Inflammatory macrophage treated with lipopolysaccharide for 1 hour (primary cell): ENCODE results near the gene RND1.
"Not testable (repeated sequence)": the region's sequence is repeated elsewhere in the genome, so short reads cannot be mapped to it uniquely, and the experiment has no call there.

Experiments
- DNase-seq, 2 donors: peaks; one replicate each; pipeline ENCODE4 v3.0.0-alpha.2; 2020 to 2022

Gene RND1

GRCh38 chr12:48866052-48866711, 512 bp upstream of the RND1 start:
- no peak for DNase-seq

DNA sequence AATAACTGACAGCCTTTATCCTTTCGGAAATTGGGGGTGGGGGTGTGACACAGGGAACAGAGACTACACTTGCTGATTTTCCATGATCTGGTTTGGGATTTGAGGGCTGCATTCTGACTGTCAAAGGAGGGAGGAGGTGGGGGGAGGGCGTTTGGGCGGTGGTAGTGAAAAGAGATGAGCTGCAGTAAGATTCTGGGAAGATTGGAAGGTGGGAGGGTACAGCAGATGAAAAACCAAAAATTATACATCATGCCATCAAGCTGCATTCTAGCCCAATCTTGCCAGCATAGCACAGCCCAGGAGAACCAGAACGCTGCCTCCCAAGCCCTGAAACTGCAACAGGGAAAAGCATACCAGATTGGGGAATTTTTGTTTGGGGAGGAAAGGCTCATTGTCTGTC, 2.4 kb downstream of the RND1 start:
- no peak for DNase-seq

DNA sequence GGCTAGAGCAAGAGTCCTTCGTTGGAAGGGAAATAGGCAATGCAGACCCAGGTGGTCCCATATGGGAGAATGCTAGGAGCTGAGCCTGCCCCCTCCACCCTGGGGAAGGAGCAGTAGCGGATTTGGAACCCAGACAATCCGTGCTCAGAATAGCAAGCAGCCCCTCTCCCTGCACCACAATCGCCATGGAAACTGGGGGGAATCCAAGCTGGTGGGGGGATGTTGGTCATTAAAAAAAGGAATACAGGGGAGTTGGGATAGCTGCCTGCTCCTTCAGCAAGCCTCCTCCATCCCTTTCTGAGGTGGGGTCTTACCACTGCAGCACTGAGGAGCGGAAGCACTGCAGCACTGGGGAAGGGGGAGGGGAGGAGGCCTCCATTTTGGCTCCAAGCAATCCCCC, 2.9 kb downstream of the RND1 start:
- no peak for DNase-seq

DNA sequence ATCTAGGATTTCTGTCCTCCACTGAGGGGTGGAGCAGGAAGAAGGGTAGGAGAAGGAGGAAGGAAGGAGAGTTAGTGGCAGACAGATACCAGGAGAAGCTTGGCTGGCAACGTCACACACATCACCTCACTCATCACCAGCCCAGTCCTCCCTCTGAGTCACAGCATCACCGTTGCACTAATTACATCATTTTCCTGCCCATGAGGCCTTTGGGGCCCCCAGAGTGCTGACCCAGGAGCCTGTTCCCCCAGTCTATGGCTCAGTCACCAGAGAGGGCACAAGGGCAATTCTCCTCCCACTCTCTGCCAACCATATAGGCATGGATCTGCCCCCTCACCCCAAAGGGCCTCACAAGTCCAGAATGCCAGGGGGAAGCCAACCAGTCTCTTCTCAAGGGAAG, 4.6 kb downstream of the RND1 start:
- no peak for DNase-seq

DNA sequence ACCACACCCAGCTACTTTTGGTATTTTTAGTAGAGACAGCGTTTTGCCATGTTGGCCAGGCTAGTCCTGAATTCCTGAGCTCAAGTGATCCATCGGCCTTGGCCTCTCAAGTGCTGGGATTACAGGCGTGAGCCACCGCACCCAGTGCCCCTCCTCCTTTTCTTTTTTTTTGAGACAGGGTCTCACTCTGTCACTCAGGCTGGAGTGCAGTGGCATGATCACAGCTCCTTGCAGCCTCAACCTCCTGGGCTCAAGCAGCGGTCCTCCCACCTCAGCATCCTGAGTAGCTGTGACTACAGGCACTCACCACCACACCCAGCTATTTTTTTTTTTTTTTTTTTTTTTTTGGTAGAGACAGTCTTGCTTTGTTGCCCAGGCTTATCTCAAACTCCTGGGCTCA, 5.4 kb downstream of the RND1 start:
- DNase-seq = not testable (repeated sequence)

GRCh38 chr12:48859607-48860006, 6.1 kb downstream of the RND1 start:
- no peak for DNase-seq

GRCh38 chr12:48858043-48858442, 7.6 kb downstream of the RND1 start:
- no peak for DNase-seq

DNA sequence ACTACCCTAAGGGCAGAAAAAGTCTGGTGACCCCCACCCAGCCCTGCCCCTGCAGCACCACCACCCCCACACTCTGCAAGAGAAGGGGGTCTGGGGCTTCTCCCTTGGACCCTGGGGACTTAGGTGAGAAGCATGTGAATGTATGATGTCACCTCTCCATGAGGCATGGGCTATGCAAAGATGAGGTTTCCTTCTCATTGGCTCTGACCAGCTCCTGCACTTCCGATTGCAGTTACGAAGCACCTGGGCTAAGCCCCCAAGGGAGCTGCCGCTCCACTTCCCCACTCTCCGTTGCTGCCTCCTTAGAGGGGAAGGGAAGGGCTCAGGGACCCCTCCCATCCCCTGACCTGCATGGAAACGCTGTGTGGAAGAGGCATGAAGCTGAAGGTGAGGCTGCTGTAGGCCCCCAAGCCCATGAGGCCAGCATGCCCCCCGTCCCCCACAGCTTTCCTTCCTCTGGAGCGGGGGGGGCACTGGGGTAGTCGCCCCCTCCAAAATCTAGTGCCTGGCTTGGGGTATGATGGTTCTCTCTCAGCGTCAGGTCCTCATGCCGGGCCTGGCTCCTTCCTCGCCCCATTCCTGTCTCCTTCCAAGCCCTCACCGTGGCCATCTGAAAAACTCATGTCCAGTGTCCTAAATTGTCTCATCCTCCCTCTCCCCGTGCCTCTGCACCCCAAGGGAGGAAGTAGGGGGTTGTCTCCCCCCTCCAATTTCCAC, 8.2 kb downstream of the RND1 start:
- DNase-seq = no peak

DNA sequence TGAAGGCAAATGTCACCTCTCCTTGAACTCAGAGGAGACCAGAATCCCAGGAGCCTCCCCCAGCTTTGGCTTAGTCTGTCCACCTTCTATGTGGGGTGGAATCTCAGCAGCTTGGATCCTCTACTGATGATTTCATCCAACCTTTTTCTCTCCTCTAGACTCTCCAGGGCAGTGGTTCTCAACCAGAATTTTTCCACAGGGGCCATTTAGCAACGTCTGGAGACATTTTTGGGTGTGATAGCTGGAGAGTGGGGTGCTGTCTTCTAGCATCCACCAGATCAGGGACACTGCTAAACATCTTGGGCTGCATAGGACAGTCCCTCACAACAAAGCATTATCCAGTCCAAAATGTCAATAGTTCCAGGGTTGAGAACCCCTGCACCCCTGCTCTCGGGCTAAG, 9.3 kb downstream of the RND1 start:
- no peak for DNase-seq

GRCh38 chr12:48854932-48855331, 10.7 kb downstream of the RND1 start:
- not testable (repeated sequence) for DNase-seq

GRCh38 chr12:48854488-48854887, 11.2 kb downstream of the RND1 start:
- no peak for DNase-seq

DNA sequence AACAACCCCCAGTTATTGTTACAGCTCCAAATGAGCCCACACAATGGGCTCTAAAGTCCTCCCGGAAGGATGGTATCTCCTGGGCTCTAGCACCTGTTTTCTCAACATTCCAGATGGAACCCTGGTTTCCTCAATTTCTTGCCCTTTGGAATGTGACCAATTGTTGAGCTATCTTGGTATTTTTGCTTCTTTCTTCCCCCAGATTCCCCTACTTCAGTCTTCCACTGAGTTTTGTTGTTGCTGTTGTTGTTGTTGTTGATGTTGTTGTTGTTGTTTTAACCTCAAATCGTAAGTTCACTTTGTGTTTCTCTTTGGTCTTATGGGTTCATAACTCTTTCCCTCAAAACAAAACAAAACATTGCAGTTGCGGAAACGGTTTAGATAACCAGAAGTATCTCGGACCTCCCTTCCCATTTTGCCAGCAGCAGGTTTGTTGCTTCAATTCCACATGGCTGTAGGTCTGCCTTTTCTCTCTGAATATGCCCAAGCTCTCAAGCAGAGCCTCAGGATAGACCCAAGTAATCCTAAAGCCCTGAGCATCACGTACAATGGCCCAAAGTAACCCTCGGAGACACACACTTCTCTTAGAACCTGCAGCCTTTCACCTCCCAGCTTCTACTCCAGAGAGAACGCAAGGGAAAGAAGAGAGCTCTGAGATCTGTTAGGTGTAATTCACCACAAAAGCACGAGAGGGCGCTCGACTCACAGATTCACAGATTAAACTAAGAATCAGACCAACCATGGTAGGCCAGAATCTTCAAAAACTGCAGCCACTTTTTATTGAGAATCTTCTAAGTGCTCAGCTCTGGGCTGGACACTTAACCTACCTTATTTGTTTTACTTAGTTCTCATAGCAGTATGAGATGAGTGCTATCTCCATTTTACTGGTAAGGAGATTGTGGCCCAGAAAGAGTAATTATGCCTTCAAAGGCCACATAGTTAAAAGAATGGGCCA, 12.7 kb downstream of the RND1 start:
- DNase-seq = peak; percentile 77 to 100

- peak; percentile 96 to 97 for DNase-seq
These were observed 13.6 kb downstream of the RND1 start, which contains the start of gene DDX23 for GRCh38 chr12:48851883-48852733. Gene DDX23 (minus strand): TSS chr12:48852163. CDS start chr12:48845782, 6,381 bp downstream.

GRCh38 chr12:48842021-48842420, 23.6 kb downstream of the RND1 start:
- DNase-seq = not testable (repeated sequence)

DNA sequence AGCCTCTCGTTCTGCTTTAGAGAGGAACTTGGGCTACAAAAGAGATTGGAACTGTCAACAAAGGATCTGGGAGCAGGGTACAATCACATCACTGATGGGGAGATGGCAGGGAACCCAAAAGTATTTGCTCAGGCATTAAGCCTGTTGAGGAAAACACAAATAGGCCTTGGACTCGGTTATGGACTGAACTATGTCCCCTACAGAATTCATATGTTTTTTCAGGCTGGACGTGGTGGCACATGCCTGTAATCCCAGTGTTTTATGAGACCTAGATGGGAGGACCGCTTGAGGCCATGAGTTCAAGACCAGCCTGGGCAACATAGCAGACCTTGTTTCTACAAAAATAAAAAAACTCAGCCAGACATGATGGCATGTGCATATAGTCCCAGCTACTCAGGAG, 27.6 kb downstream of the RND1 start:
- no peak for DNase-seq

DNA sequence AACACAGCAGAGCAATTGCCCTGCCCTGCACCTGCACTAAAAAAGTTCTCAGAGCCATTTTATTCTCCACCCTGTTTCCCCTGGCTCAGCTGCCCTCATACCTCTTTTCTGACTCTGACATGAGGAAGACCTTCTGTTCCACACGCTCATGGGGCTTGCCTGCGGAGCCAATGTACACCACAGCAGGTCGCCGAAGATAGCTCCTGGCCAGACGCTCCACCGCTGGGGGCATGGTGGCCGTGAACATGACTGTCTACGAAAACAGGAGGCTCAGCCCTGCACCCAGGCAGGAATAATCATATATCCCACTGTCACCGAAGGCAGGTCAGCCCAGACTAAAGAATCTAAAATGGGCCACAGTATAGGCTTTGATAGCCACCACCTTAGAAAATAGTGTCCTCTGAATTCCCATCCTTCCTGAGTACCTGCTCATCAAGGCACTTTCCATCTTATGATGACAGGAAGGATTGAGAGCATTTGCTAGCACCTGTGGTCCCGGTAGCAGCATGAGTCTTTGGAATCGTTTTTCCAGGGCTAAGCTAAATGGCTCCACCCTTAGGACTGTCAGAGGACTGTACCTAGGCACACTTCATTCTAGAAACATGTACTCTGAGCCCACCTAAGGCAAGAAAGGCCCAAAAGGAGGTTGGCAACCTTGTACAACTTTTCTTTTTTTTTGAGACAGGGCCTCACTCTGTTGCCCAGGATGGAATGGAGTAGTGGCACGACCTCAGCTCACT, 33.2 kb downstream of the RND1 start:
- DNase-seq = no peak

DNA sequence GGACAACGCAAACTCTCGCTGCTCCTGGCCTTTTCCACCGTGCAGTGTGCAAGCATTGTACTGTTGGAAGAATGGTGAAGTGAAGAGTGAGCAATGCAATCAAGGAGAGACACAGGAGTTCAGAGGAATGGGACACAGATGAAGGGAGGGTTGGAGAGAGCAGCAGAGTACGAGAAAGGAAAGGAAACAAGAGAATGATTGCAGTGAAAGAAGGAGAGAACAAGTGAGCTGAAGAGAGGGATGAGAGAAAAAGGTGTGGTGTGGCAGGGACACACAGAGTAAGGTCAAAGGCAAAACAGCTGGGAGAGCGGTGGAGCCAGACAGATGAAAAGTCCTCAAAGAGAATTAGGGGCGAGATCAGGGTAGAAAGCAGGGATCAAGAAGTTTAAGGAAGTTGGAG, 34.4 kb downstream of the RND1 start:
- no peak for DNase-seq

- no peak for DNase-seq
These were observed 36.7 kb downstream of the RND1 start for GRCh38 chr12:48828841-48829575.

DNA sequence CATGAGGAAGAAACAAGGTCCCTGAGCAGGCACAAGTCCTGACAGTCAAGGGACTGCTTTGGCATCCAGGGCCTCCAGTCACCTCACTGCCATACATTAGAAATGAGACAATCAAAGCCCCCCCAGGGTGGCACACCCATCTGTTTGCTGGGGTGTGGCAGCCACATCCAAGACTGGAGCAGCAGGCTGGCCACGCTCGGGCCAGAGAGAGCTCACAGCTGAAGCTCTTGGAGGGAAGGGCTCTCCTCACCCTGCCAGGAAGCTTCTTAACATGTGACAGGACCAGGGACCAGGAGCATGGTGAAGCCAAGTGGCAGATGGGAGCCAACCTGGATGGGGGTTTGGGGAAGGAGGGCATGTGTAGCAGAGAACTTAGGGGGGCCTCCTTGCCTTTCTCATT, 37.4 kb downstream of the RND1 start:
- no peak for DNase-seq

DNA sequence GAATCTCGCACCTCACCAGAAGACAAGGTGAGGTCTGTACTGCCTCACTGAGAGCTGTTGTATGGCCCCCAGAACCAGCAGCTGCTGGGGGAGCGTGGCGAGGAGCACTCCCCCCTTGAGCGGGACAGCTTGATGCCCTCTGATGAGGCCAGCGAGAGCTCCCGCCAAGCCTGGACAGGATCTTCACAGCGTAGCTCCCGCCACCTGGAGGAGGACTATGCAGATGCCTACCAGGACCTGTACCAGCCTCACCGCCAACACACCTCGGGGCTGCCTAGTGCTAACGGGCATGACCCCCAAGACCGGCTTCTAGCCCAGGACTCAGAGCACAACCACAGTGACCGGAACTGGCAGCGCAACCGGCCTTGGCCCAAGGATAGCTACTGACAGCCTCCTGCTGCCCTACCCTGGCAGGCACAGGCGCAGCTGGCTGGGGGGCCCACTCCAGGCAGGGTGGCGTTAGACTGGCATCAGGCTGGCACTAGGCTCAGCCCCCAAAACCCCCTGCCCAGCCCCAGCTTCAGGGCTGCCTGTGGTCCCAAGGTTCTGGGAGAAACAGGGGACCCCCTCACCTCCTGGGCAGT, 38.1 kb downstream of the RND1 start:
- DNase-seq = no peak

DNA sequence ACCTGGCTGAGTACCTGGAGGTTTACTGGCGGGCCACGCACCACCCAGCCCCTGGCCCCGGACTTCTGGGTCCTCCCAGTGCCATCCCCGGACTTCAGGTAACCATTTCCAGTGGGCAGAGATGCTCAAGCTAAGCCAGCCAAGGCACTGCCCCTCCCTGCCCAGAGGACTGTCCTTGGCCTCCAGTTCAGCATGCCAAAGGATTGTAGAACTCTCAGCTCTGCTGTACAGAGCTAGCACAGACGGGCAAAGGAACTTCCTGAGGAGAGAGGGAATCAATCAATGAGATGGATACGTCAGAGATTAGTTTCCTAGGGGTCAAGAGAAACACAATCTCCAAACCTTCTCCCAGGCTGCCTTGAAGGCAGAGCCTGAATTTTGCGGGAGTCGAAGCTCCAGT, 38.6 kb downstream of the RND1 start:
- no peak for DNase-seq
